ENCODE measurements around the gene RPL36.
A peak's percentile ranks its signal among the peaks of the same experiment; 100 is the strongest.

GRCh38 chr19:5693195-5694166 lies 3.4 kb downstream of the RPL36 start:
- no peak for TF ChIP-seq USF2 (IDR thresholded peaks at IDR 0.05; ENCODE audit: low read length)
- no peak for TF ChIP-seq JUND (IDR thresholded peaks at IDR 0.05; ENCODE audit: low read length)
- TF ChIP-seq CHD1 (IDR thresholded peaks at IDR 0.05; ENCODE audit: low read depth, low read length): no peak
- TF ChIP-seq CEBPB (IDR thresholded peaks at IDR 0.05; ENCODE audit: low read depth, low read length): no peak
- TF ChIP-seq RBBP5 (IDR thresholded peaks at IDR 0.05; ENCODE audit: borderline replicate concordance, low read depth, low read length): no peak
- no peak for TF ChIP-seq SP1 (IDR thresholded peaks at IDR 0.05; ENCODE audit: low read depth, low read length)
- TF ChIP-seq POLR2A (IDR thresholded peaks at IDR 0.05; ENCODE audit: control extremely low read depth in 1 of 2, low read depth in 2 of 2, low read length in 2 of 2): peak; percentile 16 to 52
